Lung microvascular endothelial cell (primary cell): ENCODE data around the gene PRND. TPM values are rescaled to one million over a fixed set of nuclear protein-coding genes. Genes with fewer than 3 reads are reported as not detected.
"Not testable (repeated sequence)": the region's sequence is repeated elsewhere in the genome, so short reads cannot be mapped to it uniquely, and the experiment has no call there.

Experiments used
- DNase-seq, 2 donors: peaks; one replicate each; pipeline versions ENCODE4 v3.0.0 to v3.0.0-alpha.2; 2010; ENCODE audit warnings: low read depth in 2 of 2
- total RNA-seq: library from RNA; depleted of rRNA; stranded (reverse); fragments of >200 nt; gene quantifications from 2 replicates; pipeline ENCODE4 v1.2.1, GENCODE V29; 2014

The PRND gene, protein sequence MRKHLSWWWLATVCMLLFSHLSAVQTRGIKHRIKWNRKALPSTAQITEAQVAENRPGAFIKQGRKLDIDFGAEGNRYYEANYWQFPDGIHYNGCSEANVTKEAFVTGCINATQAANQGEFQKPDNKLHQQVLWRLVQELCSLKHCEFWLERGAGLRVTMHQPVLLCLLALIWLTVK
- under 0.01 and 2.0 TPM in 2 replicates for total RNA-seq

DNA sequence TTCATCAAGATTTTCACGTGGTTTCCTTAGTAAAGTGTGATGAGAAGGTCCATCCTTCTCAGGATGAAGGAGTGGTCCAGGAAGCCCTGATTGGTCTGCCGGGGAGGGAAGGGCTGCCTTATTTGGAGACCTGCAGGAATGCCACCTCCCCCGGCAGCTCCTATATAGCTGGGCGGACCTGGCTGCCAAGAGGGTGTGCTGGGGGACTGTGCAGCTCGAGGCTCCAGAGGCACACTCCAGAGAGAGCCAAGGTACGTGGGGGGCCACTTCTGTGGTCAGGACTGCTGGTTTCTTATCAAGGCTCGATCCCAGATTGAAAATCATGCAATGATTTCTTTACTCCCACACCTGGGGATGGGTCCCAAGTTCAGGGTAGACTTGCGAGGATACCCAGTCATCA is at the start of gene PRND:
Gene PRND (plus strand): TSS at position 191 of the 400 bp plus-strand sequence. CDS start 2,643 bp downstream, outside the sequence.
- DNase-seq, result no peak

DNA sequence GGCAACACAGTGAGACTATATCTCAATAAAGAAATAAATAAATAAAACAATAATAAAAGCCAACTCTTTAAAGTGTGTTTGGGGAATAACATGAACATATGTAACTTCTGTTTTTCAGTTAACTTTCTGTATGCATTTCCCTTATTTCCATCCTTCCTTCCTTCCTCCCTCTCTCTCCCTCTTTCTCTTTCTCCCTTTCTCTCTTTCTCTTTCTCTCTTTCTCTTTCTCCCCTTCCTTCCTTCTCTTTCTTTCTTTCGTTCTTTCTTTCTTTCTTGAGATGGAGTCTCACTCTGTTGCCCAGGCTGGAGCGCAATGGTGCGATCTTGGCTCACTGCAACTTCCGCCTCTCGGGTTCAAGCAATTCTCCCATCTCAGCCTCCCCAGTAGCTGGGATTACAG is 48.8 kb upstream of the PRND start:
- DNase-seq, result no peak

DNA sequence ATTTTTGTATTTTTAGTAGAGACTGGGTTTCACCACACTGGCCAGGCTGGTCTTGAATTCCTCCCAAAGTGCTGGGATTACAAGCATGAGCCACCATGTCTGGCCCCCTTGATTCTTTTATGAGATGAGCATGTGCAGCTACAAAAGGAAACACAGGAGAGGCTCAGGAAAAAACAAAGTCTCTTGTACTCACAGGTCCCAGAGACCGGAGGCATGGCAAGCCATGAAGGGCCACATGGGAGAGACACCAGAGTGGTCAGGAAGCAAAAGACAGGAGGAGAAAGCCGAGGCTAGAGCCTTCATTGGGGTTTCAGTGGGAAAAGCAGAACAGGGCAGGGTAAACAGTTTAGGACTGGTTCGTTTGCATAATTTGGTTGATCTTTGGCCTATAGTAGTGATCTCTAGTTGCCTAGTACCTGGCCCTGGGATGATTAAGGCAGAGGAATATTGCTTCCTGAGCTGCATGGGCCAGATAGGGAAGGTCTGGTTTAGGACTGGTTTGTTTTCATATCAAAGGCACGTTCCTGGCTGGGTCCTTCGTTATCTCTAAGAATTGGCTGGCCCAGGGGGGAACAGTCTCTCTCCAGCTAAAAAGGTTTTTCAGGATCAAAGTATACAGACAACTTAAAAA is 48.2 kb upstream of the PRND start:
- no peak for DNase-seq

DNA sequence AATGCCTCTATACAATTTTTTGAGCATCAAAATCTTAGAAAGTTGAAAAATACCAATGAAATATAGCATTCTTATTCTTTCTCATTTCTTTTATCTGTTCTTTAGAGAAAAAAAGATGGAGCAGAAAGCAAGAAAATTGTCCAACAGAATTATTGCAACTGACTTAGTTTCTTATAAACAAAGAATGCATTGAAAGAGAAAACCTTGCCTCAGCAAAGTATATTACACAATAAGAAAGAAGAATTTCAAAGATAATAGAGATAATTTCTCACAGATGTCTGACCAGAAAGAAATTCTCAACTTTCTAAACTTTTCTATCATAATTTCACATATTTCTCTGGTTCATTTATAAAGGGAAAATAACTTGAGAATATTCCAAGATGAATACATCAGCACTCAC is 47.0 kb upstream of the PRND start:
- no peak for DNase-seq

DNA sequence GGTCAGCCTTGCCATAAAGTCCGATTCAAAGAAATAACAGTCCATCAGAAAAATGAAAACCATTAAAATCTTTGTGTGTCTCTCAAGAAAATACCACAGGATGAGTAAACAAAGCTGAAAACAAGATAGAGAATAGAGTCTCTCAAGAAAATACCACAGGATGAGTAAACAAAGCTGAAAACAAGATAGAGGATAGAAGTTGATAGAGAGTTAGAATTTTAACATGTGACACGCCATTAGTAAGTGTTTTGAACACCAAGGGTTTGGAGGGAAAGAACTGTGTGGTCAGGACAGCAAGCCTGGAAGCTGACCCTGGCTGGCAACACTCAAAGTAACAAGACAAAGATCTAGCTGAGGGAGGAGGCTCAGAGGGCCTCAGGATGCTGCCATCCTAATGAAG is 43.9 kb upstream of the PRND start:
- DNase-seq, result no peak

DNA sequence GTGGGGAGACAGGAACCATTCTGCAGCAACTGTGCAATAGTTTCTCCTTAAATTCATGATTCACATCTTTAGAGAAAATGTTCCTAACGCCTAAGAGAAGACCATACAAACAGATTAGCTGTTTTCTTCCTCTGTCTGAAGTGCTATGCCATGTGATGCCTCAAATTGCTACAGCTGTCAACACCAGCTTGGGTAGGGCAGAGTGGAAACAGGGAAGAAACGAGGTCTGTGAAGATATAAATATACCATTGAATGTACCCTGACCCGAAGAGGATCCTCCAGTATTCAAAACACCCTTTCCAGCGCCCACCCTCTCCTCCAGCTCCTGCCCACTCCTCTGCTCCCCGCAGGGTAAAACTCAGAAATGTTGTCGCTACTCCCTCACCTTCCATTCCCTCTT is 40.3 kb upstream of the PRND start:
- no peak for DNase-seq

DNA sequence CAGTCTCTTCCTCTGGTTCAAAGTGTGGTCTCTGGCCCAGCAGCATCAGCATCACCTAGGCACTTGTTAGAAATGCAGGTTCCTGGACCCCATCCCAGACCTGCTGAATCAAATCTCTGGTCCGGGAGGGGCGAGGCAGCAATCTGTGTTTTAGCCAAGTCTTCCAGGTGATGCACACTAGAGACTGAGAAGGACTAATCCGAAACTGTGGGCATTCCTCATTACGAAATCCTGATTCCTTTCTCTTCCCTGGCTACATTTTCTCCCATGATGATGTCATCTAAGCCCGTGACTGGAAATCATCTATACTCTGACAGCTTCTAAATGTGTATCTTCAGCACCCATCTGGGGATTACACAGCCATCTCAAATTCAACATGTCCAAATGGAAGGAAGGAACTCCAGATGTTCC is 39.7 kb upstream of the PRND start:
- no peak for DNase-seq

DNA sequence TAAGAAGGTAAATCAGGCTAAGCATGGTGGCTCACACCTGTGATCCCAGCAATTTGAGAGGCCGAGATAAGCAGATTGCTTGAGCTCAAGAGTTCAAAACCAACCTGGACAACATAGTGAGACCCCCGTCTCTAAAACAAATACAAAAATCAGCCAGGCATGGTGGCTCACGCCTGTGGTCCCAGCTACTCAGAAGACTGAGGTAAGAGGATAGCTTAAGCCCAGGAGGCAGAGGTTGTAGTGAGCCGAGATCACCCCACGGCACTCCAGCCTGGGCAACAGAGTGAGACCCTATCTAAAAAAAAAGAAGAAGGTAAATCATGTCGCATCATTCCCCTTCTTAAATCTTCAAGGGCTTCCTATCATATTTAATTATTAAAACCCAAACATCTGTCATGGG is 39.0 kb upstream of the PRND start:
- DNase-seq, result no peak

DNA sequence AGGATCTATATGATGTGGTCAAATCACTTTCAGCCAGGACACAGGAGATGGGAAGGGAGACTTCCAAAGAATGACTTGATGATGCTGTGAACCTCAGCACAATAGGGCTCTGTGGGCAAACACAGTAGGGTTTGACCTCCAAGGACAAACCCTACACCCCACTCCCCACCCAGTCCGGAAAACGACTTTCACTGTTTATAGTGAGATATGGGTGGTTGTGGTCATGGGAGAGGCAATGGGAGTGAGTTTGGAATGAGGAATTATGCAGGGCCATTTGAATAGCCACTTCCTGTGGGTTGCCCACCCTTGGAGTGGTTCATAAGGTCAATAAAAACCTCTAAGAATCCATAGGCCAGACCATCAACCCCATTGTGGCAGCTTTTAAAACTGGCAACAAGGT is 38.4 kb upstream of the PRND start:
- DNase-seq, result no peak

DNA sequence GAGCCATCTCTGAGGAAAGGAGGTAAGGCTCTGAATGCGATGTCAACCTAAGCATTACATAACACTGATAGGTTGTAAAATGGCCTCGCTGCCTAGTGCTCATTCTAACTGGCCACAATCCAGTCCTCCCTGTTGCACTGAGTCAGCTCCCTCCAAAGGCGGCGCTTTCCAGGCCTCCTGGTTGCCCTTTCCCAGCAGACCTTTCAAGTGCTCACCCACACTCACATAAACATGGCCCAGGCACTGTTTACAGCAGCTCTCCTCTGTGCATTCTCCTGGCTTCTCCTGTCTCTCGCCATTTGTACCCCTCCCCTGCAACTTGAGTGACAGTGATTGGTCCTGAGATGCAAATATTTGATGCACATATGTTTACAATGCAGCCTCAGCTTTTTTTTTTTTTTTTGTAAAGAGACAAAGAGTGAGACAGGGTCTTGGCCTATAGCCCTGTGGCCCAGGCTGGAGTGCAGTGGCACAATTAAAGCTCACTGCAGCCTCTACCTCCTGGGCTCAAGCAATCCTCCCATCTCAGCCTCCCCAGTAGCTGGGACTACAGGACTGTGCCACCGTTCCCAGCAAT is 36.8 kb upstream of the PRND start:
- DNase-seq, result peak in 1 of 2 donors; percentile 56

DNA sequence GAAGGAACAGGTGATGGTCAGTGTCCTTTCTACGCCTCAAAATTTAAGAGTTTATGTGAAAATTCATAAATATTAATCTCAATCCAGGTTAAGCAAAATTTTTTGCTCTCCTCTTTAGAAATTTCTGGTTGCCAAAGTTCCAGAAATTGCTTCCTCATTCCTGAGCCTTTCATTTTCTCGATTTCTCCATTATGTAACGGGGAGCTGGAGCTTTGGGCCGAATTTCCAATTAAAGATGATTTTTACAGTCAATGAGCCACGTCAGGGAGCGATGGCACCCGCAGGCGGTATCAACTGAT is 35.8 kb upstream of the PRND start:
- DNase-seq, result no peak

DNA sequence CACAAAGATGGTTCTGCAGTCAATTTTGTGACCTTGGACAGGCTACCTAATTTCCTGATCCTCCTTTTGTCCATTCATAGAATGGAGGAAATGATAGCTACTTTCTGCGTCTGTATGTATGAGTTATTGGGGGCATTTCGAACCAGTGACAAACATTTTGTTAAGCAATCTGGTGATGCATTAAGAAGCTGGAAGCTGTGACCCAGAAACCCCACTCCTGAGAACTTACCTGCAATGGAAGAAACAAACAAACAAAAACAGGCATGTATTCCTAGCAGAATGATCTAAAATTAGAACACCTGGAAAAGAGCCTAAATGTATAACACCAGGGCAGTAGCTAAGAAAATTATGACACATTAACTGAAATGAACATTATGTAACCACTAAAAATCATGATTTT is 33.4 kb upstream of the PRND start:
- DNase-seq, result no peak

DNA sequence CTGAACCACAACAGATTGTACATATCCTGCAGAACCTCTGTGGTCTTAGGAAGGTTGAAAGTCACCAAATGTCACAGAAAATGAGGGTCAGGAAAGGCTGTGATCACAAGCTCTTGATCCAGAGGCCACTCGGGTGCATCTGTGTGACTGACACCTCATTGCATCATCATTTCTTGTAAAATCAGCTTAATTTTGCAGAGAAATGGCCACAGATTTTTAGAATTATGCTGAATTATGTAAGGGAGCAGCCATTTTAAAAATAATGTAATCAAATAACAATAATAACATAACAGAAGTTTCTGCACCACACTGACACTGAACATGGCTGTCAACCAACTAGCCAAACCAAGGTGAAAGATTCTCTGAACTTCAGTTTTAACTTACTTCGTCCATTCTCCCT is 32.5 kb upstream of the PRND start:
- peak in 1 of 2 donors; percentile 33 for DNase-seq

DNA sequence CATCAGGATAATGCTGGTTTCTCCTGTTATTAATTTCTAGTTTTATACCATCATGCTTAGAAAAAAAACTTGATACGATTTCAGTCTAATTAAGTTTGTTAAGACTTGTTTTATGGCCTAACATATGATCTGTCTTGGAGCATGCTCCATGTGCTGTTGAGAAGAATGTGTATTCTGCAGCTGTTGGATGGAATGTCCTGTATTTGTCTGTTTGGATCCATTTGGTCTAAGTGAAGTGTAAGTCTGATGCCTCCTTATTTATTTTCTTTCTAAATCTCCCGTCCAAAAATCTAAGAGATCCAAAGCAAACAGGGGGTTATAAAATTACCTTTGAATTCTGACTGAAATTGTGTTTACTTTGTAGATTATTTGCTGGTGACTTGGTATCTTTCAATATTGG is 30.0 kb upstream of the PRND start:
- DNase-seq, result peak in 1 of 2 donors; percentile 7

DNA sequence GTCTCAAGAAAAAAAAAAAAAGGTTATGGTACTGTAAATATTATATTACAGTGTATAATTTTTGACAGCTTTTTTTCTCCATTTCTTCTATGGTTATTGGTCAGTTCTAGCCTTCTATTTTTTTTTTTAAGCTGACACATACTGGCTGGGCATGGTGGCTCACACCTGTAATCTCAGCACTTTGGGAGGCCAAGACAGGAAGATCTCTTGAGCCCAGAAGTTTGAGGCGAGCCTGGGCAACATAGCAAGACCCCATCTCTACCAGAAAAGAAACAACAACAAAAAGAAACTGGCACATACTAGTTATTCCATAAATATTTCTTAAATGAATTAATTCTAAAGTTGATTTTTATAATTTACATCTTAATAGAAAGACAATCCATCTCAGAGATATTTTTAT is 27.6 kb upstream of the PRND start:
- DNase-seq, result no peak

DNA sequence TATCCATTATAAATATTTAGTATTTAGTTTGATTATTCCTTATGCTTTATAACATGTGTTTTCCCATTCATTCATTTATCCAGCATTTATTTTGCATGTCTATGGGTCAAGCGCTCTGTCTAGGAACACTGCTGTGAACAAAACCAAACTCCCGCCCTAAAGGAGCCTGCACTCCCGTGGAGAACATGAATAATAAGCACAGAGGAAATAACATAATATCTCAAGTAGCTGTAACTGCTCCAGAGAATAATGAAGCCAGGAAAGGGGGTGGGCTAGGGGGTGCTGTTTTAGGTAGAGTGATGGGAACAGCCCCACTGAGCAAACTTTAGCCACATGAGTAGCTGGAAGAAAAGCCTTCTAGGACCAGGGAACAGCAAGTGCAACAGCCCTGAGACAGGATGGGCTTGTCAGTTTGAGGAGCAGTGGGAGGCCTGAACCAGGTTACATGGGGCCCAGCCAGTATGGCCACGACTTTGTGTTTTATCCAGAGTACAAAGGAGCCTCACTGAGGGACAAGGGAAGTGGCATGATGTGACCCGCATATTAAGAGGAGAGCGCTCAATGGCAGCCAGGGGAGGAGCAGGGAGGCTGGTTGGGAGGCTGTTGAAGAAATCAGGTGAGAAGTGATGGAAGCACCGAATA is 24.4 kb upstream of the PRND start:
- DNase-seq, result no peak

DNA sequence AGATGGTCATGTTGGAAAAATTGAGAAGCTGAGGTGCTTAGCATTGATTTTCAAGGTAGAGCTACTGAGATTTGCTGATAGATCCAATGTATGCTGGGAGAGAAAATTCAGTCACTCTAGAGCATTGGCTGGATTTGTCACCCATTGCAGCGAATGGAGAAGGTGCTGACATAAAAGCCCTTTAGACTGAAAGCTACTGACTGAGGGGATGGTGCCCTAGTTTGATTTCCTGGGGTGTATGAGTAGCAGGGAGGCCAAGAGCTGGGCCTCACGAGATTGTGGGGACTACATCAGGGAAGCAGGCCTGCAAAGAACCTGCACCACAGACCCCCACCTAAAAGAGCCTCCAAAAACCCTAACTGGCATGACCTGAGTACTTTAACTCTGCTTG is 23.9 kb upstream of the PRND start:
- no peak for DNase-seq

DNA sequence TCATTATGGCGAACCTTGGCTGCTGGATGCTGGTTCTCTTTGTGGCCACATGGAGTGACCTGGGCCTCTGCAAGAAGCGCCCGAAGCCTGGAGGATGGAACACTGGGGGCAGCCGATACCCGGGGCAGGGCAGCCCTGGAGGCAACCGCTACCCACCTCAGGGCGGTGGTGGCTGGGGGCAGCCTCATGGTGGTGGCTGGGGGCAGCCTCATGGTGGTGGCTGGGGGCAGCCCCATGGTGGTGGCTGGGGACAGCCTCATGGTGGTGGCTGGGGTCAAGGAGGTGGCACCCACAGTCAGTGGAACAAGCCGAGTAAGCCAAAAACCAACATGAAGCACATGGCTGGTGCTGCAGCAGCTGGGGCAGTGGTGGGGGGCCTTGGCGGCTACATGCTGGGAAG is 22.5 kb upstream of the PRND start:
- DNase-seq, result no peak

DNA sequence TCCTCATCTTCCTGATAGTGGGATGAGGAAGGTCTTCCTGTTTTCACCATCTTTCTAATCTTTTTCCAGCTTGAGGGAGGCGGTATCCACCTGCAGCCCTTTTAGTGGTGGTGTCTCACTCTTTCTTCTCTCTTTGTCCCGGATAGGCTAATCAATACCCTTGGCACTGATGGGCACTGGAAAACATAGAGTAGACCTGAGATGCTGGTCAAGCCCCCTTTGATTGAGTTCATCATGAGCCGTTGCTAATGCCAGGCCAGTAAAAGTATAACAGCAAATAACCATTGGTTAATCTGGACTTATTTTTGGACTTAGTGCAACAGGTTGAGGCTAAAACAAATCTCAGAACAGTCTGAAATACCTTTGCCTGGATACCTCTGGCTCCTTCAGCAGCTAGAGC is 21.8 kb upstream of the PRND start:
- no peak for DNase-seq

DNA sequence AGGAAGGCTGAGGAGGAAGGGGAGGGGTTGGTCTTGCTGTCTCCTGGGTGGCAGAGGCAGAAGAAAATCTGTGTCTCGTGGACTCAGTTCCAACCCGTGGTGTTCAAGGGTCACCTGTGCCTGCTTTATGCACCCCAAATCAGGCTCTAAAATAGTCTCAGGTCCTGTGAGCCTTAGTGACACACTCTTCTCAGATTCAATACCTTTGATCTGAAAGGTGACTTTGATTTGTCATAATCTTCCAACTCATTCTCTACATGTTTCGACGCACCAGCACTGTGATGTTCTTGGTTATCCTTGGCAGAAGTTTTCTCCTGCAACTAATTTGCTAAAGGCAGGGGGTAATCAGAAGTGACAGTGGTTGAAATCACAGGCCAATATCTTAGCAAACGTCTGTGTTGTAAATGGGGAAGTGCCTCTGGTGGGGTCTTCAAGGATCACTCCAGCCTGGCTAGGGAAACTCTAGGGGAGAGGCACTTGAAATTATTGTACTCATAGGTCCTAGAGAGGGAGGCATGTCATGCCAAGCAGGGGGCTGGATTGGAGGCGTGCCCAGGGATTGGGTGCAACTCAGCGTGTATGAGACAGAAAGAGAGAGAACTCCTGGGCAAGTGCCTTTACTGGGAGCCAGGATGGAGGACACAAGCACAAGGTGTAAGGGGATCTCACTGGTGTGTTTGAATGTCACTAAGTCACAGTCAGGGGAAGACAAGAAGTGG is 19.0 kb upstream of the PRND start:
- no peak for DNase-seq

DNA sequence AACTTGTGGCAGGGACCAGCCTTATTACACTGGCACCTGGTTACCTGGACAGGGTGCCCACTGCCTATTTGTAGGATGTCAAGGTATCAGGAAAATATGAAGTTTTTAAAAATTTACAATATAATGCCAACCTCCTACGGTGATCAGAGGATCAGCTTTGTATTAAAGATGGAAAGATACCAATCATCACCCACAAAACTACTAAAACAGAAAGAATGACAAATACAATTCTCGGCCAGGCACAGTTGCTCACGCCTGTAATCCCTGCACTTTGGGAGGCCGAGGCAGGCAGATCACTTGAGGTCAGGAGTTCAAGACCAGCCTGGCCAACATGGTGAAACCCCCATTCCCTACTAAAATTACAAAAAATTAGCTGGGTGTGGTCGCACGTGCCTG is 18.4 kb upstream of the PRND start:
- DNase-seq, result no peak

DNA sequence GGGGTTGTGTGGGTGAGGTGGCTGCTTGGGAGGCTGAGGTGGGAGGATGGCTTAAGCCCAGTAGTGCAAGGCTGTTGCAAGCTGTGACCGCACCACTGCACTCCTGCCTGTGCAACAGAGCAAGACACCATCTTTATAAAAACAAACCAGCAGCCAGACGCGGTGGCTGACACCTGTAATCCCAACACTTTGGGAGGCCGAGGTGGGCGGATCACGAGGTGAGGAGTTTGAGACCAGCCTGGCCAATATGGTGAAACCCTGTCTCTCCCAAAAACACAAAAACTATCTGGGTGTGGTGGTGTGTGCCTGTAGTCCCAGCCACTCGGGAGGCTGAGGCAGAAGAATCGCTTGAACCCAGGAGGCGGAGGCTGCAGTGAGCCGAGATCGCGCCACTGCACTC is 14.8 kb upstream of the PRND start:
- not testable (repeated sequence) for DNase-seq

DNA sequence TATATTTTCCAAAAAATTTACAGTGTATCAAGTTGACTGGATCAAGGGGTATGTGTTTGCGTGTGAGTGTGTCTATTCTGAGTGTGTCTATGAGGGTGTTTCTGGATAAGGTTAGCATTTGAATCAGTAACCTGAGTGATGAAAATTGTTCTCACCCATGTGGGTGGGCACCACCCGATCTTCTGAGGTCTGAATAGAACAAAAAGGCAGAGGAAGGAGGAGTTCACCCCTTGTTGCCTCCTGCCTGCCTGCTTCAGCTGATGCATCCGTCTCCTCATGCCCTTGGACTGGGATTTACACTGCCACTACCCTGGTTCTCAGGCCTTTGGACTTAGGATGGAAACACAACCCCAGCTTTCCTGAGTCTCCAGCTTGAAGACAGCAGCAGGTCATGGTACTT is 13.7 kb upstream of the PRND start:
- DNase-seq, result no peak
